Eye (tissue), 1 donor: ENCODE results near the gene GAGE12F.
"Not testable (repeated sequence)": the region's sequence is repeated elsewhere in the genome, so short reads cannot be mapped to it uniquely, and the experiment has no call there.

Source experiments
- DNase-seq: peaks from one replicate; pipeline ENCODE4 v3.0.0-alpha.2; 2015

Gene GAGE12F

DNA sequence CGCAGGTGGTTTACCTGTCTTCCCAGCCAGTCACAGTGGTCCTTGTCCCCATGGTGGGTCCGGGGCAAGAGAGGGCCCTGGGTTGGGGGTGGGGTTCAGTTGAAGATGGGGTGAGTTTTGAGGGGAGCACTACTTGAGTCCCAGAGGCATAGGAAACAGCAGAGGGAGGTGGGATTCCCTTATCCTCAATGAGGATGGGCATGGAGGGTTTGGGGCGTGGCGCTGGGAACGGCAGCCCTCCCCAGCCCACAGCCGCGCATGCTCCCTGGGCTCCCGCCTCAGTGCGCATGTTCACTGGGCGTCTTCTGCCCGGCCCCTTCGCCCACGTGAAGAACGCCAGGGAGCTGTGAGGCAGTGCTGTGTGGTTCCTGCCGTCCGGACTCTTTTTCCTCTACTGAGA is at the start of gene GAGE12F:
GAGE12F (plus strand) TSS at position 301 of the 400 bp plus-strand sequence. CDS start 1,155 bp downstream, outside the sequence.
- DNase-seq: not testable (repeated sequence)

- DNase-seq: not testable (repeated sequence)
Observed at GRCh38 chrX:49531877-49532276, 28.8 kb upstream of the GAGE12F start, which contains the start of gene GAGE12C. GAGE12C (plus strand) TSS chrX:49532177; CDS start chrX:49533332, 1,155 bp downstream.

GRCh38 chrX:49541433-49541832 is 19.2 kb upstream of the GAGE12F start, which contains the start of gene GAGE12D:
GAGE12D (plus strand) TSS chrX:49541733; CDS start chrX:49542888, 1,155 bp downstream.
- not testable (repeated sequence) for DNase-seq

DNA sequence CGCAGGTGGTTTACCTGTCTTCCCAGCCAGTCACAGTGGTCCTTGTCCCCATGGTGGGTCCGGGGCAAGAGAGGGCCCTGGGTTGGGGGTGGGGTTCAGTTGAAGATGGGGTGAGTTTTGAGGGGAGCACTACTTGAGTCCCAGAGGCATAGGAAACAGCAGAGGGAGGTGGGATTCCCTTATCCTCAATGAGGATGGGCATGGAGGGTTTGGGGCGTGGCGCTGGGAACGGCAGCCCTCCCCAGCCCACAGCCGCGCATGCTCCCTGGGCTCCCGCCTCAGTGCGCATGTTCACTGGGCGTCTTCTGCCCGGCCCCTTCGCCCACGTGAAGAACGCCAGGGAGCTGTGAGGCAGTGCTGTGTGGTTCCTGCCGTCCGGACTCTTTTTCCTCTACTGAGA is 9.7 kb upstream of the GAGE12F start, which contains the start of gene GAGE12E:
GAGE12E (plus strand) TSS at position 301 of the 400 bp plus-strand sequence. CDS start 1,155 bp downstream, outside the sequence.
- DNase-seq: not testable (repeated sequence)

GRCh38 chrX:49568728-49569127 is 8.1 kb downstream of the GAGE12F start:
- not testable (repeated sequence) for DNase-seq

DNA sequence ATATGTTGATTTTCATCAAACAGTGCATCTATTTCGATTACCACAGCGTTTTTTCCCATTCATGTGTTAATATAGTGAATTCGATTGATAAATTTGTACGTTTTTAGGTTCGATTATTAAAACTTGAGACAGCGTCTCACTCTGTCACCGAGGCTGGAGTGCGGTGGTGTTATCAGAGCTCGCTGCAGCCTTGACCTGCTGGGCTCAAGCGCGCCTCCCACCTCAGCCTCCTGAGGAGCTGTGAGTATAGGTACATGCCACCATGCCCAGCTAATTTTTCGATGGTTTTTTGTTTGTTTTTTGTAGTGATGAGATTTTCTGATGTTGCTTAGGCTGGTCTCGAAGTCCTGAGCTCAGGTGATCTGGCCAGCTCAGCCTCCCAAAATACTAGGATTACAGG is 8.5 kb downstream of the GAGE12F start:
- not testable (repeated sequence) for DNase-seq

- not testable (repeated sequence) for DNase-seq
Observed at GRCh38 chrX:49570100-49570499, 9.5 kb downstream of the GAGE12F start, which contains the start of gene GAGE12G. GAGE12G (plus strand) TSS chrX:49570400; CDS start chrX:49571555, 1,155 bp downstream.

GRCh38 chrX:49579649-49580048 is 19.0 kb downstream of the GAGE12F start, which contains the start of gene GAGE12H:
GAGE12H (plus strand) TSS chrX:49579949; CDS start chrX:49581104, 1,155 bp downstream.
- not testable (repeated sequence) for DNase-seq

DNA sequence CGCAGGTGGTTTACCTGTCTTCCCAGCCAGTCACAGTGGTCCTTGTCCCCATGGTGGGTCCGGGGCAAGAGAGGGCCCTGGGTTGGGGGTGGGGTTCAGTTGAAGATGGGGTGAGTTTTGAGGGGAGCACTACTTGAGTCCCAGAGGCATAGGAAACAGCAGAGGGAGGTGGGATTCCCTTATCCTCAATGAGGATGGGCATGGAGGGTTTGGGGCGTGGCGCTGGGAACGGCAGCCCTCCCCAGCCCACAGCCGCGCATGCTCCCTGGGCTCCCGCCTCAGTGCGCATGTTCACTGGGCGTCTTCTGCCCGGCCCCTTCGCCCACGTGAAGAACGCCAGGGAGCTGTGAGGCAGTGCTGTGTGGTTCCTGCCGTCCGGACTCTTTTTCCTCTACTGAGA is 28.6 kb downstream of the GAGE12F start, which contains the start of gene GAGE2A:
GAGE2A (plus strand) TSS at position 301 of the 400 bp plus-strand sequence. CDS start 1,155 bp downstream, outside the sequence.
- not testable (repeated sequence) for DNase-seq

GRCh38 chrX:49589769-49590478 is 29.3 kb downstream of the GAGE12F start:
- DNase-seq: not testable (repeated sequence)

DNA sequence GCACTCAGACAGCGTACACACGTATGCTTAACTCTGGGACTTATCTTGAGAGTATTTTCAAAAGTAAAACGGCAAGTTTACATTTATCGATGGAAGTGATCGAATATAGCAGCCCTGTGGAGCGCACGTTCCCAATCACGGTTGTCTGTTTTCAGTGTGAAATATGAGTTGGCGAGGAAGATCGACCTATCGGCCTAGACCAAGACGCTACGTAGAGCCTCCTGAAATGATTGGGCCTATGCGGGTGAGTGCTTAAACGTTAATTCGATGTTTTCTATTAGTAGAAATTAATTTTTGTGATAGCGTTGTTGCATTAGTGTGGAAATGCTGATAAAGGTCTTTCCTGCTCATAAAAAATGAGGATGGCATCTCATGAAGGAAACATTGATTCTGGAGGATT is 29.8 kb downstream of the GAGE12F start:
- not testable (repeated sequence) for DNase-seq

GRCh38 chrX:49598720-49599119 is 38.1 kb downstream of the GAGE12F start, which contains the start of gene GAGE1:
GAGE1 (plus strand) TSS chrX:49599020; CDS start chrX:49600175, 1,155 bp downstream.
- not testable (repeated sequence) for DNase-seq

DNA sequence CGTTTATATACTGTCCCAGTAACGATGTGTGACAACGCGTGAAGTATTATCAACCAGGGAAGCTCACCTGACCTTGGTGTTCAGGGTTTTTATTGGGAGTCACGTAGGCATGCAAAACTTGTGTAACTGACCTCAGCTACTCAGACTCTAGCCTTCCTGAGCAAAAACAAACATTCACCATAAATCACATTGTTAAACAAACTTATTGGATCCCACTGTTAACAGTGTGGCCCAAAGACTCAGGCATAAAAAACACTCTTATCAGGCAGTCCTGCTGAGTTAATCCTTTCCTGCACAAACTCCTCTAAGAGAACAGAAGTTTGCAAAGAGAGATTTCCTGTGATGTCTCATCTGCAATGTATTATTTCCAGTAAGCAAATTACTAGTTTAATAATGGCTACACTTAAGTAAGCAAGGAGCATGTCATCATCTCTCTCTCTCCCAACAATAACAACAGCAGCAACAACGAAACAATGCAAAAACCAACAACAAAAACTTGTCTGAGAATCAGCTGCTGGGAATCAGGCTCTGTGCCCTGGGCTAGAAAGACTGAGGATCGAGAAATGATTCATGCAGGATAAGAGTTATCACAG is 50.2 kb downstream of the GAGE12F start:
- no peak for DNase-seq
